T-helper 22 cell (primary cell): ENCODE data around the gene SLC6A6.

ENCODE experiments used
- DNase-seq: peaks from one replicate; pipeline ENCODE4 v3.0.0-alpha.2; 2020; ENCODE audit warnings: low read depth

The SLC6A6 gene

DNA sequence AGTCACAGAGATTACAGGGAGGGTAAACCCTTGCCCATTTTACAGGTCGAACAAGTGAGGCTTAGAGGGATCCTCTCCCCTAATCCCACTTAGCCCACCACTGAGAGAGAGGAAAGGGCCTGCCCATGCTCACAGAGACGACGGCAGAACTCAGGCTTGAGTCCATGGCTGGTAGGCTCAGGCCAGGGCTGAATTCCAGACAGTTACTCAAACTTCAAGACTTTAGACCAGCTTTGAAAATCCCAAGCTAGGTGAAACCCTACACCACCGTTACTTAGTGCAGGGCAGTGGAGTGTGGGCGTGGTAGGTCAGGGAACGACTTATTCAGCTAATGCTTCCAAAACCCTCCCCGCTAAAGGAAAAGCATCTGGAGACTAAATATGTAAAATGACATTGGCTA, 121.4 kb downstream of the SLC6A6 start:
- no peak for DNase-seq

DNA sequence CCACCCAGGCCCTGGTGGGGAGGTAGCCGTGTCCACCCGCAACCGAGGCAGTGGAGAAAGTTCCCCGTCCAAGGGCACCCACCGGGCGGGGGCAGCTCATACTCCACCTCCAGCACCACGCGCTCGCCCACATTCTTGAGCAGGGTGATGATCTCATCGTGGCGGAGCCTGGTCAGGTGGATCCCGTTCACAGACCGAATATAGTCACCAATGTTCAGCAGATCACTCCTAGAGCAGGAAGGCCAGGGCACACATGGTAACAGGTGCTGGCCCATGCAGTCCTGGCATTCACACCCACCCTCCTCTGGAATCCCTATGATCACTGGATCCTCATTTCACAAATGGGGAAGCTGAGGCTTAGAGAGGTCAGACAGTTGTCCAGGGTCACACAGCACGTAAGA, 121.9 kb downstream of the SLC6A6 start:
- no peak for DNase-seq

DNA sequence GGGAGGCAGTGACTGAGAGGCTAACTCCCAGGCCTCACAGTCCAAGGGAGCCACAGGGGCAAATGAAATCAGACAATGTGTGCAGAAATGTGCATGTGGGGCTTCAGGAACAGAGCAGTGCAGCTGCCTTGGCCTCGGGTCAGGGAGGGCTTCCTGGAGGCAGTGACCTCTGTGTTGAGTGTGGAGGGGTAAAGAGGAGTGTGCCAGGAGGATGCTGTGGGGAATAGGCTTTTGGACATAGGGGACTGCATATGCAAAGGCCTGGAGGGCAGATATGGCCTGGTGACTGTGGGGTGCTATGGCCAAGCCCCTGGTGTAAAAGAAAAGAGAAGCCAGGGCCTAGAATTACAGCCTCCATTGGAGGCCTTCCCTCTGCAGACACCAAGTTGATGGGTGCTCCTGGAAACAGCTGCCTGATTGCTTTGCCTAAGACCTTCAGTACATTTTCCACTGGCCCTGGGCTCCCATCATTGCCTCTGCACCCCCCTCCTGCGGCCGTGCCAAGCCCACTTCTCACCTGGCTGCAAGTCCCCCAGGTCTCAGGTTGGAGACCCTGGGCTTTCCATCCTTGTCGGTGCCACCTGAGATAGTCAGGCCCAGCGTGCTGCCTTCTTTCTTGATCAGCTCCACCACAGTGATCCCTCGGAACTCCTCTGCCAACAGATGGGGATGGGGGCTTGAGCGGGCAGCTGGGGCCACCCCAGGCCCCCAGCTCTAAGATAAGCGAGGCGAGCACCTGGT, 122.7 kb downstream of the SLC6A6 start:
- DNase-seq, result no peak

DNA sequence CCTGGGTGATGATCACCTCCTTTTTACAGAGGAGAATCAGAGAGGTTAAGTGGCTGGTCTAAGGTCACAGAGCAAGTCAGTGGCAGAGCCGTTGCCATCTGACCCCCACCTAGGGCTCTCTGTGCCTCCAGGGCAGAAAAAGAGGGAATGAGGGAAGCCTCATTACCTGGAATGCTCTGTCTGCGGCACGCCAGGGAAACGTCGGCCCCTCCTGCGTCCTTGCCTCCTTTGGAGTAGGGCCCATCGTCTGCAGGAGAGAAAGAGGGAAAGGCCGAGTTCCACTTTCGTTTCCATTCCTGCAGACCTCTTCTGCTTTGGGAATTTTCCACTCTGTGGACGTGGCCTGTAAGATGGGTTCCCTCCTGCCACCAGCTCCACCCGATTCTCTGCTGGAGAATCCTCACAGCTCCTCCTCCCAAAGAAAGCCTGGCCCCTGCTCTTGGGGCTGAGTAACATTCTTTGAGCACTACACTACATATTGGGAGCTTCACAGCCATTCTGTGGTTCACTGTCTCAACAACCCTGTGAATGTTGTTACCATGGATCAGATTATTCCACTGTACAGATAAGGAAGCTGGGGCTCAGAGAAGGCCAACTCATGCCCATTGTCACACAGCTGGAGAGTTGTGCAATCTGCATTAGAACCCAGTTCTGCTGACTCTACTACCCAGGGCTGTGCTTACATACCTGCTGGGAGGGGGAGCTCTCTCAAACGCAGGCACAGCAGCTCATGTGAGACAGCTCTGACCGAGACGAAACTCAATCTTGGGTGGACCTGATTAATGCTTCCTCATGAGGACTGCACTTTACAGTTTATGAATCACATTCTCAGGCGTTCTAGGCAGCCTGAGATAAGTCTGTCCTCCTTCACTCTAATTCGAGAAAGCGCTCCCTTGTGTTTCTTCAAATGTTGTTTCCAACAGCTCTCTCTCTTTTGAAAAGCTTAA, 123.6 kb downstream of the SLC6A6 start:
- DNase-seq, result no peak

DNA sequence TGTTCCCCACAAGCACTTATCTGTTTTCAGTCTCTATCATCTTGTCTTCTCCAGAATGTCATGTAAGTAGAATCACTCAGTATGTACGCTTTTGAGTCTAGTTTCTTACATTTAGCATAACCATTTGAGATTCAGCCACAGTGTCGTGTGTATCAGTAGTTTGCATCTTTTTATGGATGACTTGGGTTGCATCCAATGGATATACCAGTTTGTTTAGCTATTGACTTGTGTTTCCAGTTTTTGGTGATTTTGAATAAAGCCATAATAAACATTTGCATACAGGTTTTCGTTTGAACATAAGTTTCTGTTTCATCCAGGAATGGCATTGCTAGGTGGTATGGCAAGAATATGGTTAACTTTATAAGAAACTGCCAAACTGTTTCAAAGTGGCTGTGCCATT, 125.7 kb downstream of the SLC6A6 start:
- no peak for DNase-seq

DNA sequence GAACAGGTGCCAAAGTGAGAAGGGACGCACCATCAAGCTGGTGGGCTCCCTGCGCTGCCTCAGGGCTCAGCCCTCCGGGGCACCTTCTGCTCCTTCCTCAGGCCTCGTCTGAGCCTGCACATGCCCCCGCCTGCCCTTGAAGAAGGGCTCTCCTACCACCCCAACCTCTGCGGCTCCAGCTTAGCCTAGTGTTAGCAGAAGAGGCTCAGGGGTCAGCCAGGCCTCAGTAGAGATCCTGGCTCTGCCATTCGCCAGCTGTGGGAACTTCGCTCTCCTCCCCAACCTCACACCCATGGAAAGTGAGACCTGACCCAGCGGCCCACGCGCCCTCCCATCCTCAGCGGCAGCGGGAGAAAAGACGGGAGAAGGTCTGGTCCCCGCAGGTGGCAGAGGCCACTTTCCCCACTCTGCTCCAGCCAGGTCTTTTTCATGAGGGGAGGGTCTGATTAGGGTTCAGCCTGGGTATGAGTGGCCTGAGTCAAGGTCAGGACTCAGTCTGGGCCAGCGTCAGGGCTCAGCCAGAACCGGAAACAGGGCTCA, 129.5 kb downstream of the SLC6A6 start:
- no peak for DNase-seq

DNA sequence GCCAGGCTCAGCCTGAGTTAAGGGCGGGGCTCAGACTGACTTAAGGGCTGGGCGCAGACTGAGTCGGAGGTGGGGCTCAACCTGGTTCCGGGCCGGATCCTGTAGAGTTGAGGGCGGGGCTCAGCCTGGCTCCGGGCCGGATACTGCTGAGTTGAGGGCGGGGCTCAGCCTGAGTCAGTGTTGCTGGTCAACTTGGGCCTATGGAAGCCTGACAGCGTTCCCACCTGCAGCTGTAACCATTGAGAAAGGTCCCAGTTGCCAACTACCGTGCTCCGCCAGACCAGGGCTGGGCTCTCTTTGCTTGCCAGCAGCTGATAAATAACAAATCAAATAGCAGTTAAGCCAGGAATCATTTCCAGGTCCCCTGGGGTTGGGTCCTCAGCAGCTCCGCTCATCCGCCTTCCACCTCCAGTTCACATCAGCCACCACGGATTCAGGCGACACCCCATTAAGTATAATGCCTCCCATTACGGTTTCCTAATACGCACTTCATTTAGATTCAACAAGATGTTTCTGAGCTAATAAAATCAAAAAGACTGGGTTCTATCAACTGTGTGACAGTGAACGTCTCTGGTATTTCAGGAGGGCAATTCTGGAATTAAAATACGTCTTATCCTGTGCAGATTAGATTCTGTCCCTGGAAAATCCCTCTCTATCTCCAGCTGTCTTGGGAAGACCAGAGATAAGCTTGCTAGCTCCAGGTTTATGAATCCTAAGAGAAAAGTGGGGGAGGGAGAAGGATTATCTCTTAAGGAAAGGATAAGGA, 130.5 kb downstream of the SLC6A6 start:
- no peak for DNase-seq

DNA sequence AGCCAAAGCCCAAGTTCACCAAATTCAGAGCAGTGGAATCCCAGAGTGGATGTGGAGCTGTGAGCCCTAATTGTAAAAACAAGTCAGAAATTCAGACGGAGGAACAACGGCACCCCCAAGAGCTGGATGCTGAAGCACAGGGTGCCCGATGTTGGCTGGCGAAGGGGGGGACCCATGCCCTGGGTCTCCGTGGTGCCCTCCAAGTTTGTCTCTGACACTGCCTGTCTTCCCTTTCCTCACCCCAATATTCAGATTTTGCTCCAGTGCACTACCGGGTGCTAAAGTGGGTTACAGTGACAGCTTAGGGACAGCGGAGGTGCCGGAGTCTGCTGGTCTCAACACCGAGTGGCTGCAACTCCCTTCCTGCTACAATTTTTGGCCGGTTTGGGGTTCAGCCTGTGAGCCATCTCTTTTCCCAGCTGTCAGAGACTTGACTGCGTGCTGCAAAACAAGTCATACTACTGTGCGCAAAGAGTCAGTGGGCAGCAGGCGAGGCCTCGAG, 131.1 kb downstream of the SLC6A6 start:
- DNase-seq, result no peak

DNA sequence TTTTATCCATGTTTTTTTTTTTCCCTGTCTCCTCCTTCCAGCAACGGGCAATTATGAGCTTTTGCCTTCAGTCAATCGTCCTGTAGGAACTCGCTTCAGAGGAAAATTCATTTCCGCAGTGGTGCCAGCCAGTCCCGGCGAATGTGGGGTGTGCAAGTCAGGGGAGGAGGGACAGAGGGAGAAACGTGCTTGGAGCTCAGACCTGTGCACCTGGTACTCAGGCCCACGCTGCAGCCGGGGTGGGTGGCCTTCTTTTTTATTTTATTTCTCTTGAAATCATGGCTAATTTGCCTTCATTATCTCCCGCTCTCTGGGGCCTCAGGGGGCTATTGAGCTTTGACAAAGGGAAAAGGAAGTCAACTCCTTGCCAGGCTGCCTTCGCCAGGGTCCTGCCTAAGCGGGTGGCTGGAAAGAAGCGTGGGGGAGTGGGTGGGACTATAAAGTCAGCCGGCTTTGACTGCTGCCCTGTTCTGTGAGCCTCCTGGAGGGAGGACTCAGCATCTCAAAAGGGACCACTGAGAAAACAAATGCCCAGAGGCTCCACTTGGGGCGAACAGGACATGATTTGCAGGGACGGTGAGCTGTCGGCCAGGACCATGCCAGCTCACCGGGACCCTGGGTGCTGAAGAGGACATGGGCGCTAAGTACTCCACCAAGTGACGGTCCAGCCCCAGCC, 132.2 kb downstream of the SLC6A6 start:
- DNase-seq, result no peak

DNA sequence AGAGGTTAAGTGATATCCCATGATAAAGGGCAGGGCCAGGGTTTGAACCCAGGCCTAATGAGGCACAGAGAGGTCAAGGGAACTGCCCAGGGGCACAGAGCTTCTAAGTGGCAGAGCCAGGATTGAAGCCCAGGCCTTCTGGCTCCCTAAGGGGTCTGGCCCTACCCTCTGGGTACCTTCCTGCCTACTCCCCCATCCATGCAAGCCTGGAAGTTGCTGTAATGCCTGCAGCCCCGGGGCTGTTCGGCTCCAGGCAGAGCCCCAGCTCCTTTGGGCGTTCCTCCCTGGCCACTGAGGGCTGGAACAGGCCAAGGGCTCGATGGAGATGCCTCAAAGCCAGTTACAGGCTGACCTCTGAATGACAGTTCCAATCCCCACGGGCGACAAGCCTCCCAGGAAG, 133.2 kb downstream of the SLC6A6 start:
- no peak for DNase-seq

DNA sequence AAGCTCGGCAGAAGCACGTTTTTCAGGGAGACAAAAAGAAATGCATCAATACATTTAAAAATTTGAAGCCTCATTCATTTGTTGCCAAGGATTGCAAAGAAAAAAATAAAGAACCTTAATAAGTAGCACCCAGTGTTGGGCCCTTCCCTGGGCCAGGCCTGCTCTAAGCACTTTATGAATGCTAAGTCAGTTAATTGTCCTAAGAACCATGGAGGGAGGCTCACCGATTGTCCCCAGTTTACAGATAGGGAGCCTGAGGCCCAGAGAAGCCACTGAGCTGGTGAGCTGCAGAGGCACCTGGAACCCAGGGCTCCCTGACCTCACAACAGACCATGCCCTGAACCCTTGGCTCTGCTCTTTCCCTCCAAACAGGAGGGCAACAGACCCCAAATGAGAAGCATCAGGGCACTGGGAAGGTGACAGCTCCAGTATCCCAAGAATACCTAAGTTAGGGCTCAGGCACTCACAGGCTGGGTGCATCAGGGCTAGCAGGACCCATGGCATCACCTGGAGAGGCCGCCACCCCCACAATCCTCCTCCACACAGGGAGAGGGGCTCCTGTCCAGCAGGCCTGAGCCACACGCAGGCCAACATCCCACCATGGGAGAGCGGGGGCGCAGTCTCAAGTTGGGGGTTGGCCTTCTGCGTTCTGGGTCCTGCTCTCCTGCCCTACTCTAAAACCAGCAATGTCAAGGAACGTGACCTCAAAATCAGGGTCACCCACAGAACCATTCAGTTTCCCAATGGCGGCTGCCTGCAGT, 133.8 kb downstream of the SLC6A6 start:
- DNase-seq, result no peak

DNA sequence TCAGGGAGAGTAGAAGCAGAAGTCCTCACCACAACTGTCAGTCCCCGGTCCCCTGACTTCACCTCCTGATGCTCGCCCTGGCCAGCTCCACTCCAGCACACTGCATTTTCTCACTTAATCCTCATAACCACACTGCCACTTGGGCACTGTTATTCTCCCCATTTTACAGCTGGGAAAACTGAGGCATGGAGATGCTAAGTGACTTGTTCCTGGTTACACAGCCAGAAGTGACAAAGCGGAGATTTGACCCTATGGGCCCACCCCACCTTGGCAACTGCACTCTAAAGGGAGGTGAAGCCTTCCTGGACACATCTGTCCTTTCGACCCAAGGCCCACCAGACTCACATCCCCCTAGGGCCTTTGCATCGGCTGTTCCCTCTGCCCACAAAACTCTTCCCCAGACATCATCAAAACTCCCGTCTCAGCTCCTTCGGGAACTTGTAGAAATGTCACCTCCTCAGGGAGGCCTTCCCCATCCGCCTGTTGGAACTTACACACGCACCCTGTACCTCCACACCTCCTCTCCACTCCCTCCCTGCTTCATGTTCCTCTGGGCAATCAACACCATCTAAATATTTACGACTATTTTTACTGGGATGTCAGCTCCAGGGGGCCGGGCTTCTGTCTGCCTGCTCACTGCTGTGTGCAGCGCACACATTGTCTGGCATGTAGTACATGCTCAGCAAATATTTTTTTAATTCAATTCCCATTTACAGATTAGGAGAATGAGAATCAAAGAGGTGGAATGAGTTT, 134.6 kb downstream of the SLC6A6 start:
- no peak for DNase-seq

DNA sequence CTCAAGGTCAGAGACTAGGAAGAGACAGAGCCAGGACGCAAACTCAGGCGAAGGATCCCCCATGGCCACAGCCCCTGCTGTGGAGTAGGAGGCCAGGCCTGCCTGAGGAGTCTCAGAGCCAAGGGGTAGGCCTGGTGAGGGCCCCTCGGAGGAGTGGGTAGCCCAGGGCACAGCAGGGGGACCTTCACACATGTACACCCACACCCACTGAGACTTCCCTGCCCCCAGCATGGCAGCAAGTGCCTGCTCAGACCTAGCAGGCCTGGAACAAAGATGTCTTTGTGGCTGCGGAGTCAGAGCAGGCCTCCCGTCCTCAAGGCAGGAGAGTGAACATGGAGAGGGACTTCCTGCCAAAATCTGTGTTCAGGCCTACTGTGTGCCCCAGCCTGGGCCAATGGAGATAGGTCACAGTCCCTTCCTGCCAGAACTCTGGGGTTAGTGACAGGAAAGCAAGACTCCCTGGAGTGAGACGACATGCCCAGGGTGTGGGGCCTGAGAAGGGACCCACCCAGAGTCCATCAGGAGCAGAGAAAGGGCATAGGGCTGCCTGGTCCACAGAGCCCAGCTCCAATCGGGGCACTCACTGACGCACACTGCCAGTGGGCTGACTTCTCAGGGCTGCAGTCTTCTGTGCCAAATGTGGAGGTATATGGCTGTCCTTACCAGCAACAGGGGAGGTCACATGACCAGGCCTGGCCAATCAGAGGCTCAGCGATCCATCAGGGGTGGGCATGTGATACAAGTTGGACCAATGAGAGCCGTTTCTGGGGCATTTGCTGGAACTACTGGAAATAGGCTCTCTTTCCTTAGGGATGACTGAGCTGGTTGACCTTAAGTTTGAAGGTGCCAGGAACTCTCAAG, 135.4 kb downstream of the SLC6A6 start:
- no peak for DNase-seq

DNA sequence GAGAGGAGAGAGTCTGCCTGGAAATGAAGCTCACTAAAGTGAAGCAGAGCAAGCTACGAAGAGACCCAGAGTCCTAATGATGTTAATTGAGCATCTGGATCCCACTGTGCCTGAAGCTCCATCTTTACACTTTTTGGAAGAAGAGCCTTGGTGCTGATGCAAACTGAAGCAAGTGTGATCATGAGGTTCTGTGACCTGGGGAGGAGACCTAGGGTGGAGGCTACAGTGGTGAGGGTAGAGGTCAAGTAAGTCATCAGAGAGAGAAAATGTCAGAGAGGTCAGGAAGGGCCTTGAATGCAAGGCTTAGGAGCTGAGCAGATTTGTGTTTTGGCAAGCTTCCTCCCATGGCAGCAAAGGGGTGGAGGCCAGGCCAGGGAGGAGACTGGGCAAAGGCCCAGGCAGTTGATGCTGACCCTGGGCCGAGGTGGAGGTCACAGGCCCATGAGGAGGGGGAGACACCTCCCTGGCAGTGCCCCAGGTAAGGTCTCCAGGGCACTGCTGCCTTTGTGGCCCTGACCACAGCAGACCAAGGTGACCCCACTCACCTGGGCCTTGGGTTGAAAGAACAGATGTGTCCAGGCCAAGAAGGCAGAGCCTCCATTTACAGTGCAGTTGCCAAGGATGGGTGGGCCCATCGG, 136.2 kb downstream of the SLC6A6 start:
- no peak for DNase-seq
